IMR-90 (cell line): ENCODE measurements around the gene TK1.

ENCODE experiments used
- CTCF ChIP-seq: conservative IDR thresholded peaks from 2 replicates; pipeline ENCODE4 v1.5.1; 2012; ENCODE audit warnings: mild to moderate bottlenecking, low read depth, low read length, improper control_type of control experiment
- ELK1 ChIP-seq: fragments of 150-350 bp; IDR thresholded peaks from 2 replicates; pipeline ENCODE4 v1.6.1; 2016; ENCODE audit warnings: low read depth, mild to moderate bottlenecking, low read length, moderate library complexity, borderline replicate concordance
- FOS ChIP-seq: fragments of 150-350 bp; IDR thresholded peaks from 2 replicates; pipeline ENCODE4 v1.6.1; 2016; ENCODE audit warnings: low read depth, low read length
- MAFK ChIP-seq: IDR thresholded peaks from 2 replicates; pipeline ENCODE4 v1.6.1; 2012; ENCODE audit warnings: low read depth, low read length, improper control_type of control experiment
- MXI1 ChIP-seq: IDR thresholded peaks from 2 replicates; pipeline ENCODE4 v1.6.1; 2012; ENCODE audit warnings: low read depth, mild to moderate bottlenecking, low read length, moderate library complexity, borderline replicate concordance
- POLR2A ChIP-seq: IDR thresholded peaks from 2 replicates; pipeline ENCODE4 v1.6.1; 2012; ENCODE audit warnings: mild to moderate bottlenecking, low read depth, low read length
- RAD21 ChIP-seq: IDR thresholded peaks from 2 replicates; pipeline ENCODE4 v1.6.1; 2012; ENCODE audit warnings: low read length, improper control_type of control experiment
- RCOR1 ChIP-seq: IDR thresholded peaks from 2 replicates; pipeline ENCODE4 v1.6.1; 2012; ENCODE audit warnings: mild to moderate bottlenecking, low read length, improper control_type of control experiment; ENCODE audit not compliant: insufficient replicate concordance
- RFX5 ChIP-seq: IDR thresholded peaks from 2 replicates; pipeline ENCODE4 v1.8.0; 2012; ENCODE audit warnings: low read depth, mild to moderate bottlenecking, low read length, moderate library complexity
- SMC3 ChIP-seq: fragments of 150-350 bp; IDR thresholded peaks from 2 replicates; pipeline ENCODE4 v1.6.1; 2016; ENCODE audit warnings: low read depth, mild to moderate bottlenecking, antibody characterized with exemption, low read length, moderate library complexity

- TF ChIP-seq CTCF (0 out of 2 replicates have a peak, but pooled peaks have one; percentile 13), SMC3 (no peak), RAD21 (no peak), MAFK (no peak), RFX5 (no peak), POLR2A (no peak), MXI1 (no peak), ELK1 (no peak), RCOR1 (no peak), FOS (no peak)
These were observed 49.3 kb downstream of the TK1 start for GRCh38 chr17:78137392-78138203.
